ENCODE data around the gene PRR5.

- TF ChIP-seq CTCF (IDR thresholded peaks at IDR 0.05; ENCODE audit: low read depth, low read length, missing input control): no peak
- TF ChIP-seq MAX (IDR thresholded peaks at IDR 0.05): no peak
- no peak for TF ChIP-seq RXRA (IDR thresholded peaks at IDR 0.05)
- no peak for TF ChIP-seq YY1 (IDR thresholded peaks at IDR 0.05)
- no peak for TF ChIP-seq RAD21 (IDR thresholded peaks at IDR 0.05)
- no peak for TF ChIP-seq EGR1 (IDR thresholded peaks at IDR 0.05; ENCODE audit: low read depth in 2 of 2)
- TF ChIP-seq JUND (IDR thresholded peaks at IDR 0.05): no peak
- no peak for TF ChIP-seq SP1 (IDR thresholded peaks at IDR 0.05)
- no peak for TF ChIP-seq REST (IDR thresholded peaks at IDR 0.05)
- TF ChIP-seq ATF3 (IDR thresholded peaks at IDR 0.05): no peak
- TF ChIP-seq TAF1 (conservative IDR thresholded peaks at IDR 0.05): no peak
- TF ChIP-seq GABPA (IDR thresholded peaks at IDR 0.05 in 1 of 2, conservative IDR thresholded peaks at IDR 0.05 in 1 of 2): no peak
- no peak for TF ChIP-seq HNF4G (IDR thresholded peaks at IDR 0.05)
These were observed 30.3 kb upstream of the PRR5 start for GRCh38 chr22:44671742-44672141.
